ENCODE results near the gene TFPT. TPM values are rescaled to one million over a fixed set of nuclear protein-coding genes. Genes with fewer than 3 reads are reported as not detected.

Gene TFPT
- total RNA-seq, 1 experiment from 2014 or later: 26.6 TPM

- Histone ChIP-seq H3K9ac (ENCODE audit: extremely low read depth, insufficient read length, low read length) (peak within 1 kb of the TSS; percentile 78), H2BK120ac (ENCODE audit: low read depth, low read length, poor library complexity, severe bottlenecking) (no peak within 1 kb of the TSS), H3K56ac (ENCODE audit: insufficient read length, low read depth, low read length) (no peak within 1 kb of the TSS), H4K5ac (ENCODE audit: insufficient read length, low read depth, low read length) (no peak within 1 kb of the TSS), H2BK20ac (ENCODE audit: low read depth, low read length, poor library complexity, severe bottlenecking) (no peak within 1 kb of the TSS), H3K23ac (ENCODE audit: insufficient read length, low read depth, low read length) (no peak within 1 kb of the TSS), H4K91ac (ENCODE audit: insufficient read length, low read depth, low read length) (no peak within 1 kb of the TSS), H3K27me3 (ENCODE audit: insufficient read depth, low read length) (no peaks in the 10 kb centered on the region), H2BK5ac (ENCODE audit: insufficient read length, low read length) (no peak within 1 kb of the TSS), H3K23me2 (ENCODE audit: insufficient read length, low read depth, low read length, poor library complexity, severe bottlenecking) (peaks cover 5% of the 10 kb centered on the region), H4K8ac (replicated peaks; ENCODE audit: insufficient read length, low read depth, low read length) (no peak within 1 kb of the TSS), H3K4ac (ENCODE audit: low read depth, low read length) (no peak within 1 kb of the TSS), H3K4me2 (ENCODE audit: insufficient read depth, insufficient read length, low read length) (peak within 1 kb of the TSS; percentile 89), H3K14ac (ENCODE audit: insufficient read depth, low read length) (peak within 1 kb of the TSS; percentile 41), H2BK12ac (ENCODE audit: insufficient read length, low read depth, low read length) (no peak within 1 kb of the TSS), H3T11ph (ENCODE audit: low read length) (no peak within 1 kb of the TSS), H3K9me3 (ENCODE audit: control insufficient read depth, low read depth, low read length) (no peaks in the 10 kb centered on the region), H2AFZ (ENCODE audit: low read length) (no peak within 1 kb of the TSS), H3K27ac (ENCODE audit: insufficient read length, low read depth, low read length) (no peak within 1 kb of the TSS), H3K4me1 (ENCODE audit: insufficient read depth, low read length) (no peaks in the 10 kb centered on the region), H2BK15ac (ENCODE audit: low read depth, low read length) (no peak within 1 kb of the TSS), H3K79me2 (ENCODE audit: insufficient read depth, low read length) (peaks cover 1% of the 10 kb centered on the region; the same call in 1 of the 2 replicates), H4K20me1 (ENCODE audit: control insufficient read depth, insufficient read depth, insufficient read length) (no peaks in the 10 kb centered on the region), H3K18ac (ENCODE audit: insufficient read length, low read depth, low read length) (peak within 1 kb of the TSS; percentile 58), H2AK5ac (ENCODE audit: insufficient read length, low read length) (no peak within 1 kb of the TSS), H3K79me1 (ENCODE audit: insufficient read depth, low read depth, low read length, poor library complexity, severe bottlenecking) (peaks cover 4% of the 10 kb centered on the region)
- Mint-ChIP-seq H3K36me3 (ENCODE audit: insufficient read depth in 1 of 3, low read depth in 3 of 3) (peaks cover 24 to 28% (median 28%) of the 10 kb centered on the region in 3 experiments), H3K27ac (peak within 1 kb of the TSS; percentile 93 to 99 (median 99)), H3K4me1 (peaks cover 6 to 10% of the 10 kb centered on the region in 2 experiments), H3K4me3 (peak within 1 kb of the TSS; percentile 99 to 100), H3K9me3 (no peaks in the 10 kb centered on the region; a peak in 1 of 5 replicates), H3K27me3 (ENCODE audit: low read depth) (no peaks in the 10 kb centered on the region; the same call in 1 of the 2 replicates)
- peak; percentile 99 for DNase-seq
- TF ChIP-seq CTCF (conservative IDR thresholded peaks at IDR 0.05): no peak
- WGBS (ENCODE audit: extremely low coverage, insufficient read length, low lambda C conversion rate): no CpG with 5 or more reads among the region's 54 CpGs
These were observed 12.9 kb downstream of the TFPT start, which contains the start of gene NDUFA3 for GRCh38 chr19:54102421-54103169. TSS of gene NDUFA3 (plus strand) at chr19:54102855. CDS start at chr19:54102879, 24 bp downstream.

All from H9 (cell line).